HEK293 (cell line): Measurements from ENCODE around the gene CLN3.

ENCODE experiments used
- KLF9 ChIP-seq: fragments of 450-650 bp; formaldehyde crosslinking; IDR thresholded peaks from 2 replicates; pipeline ENCODE4 v1.5.1; 2016; ENCODE audit warnings: missing biosample characterization, missing genetic modification characterization, low read depth
- SCRT2 ChIP-seq: fragments of 450-650 bp; formaldehyde crosslinking; IDR thresholded peaks from 2 replicates; pipeline ENCODE4 v1.5.1; 2016; ENCODE audit warnings: missing biosample characterization, missing genetic modification characterization
- TCF7L2 ChIP-seq: IDR thresholded peaks from 2 replicates; pipeline ENCODE4 v1.6.1; 2011; ENCODE audit warnings: low read depth, mild to moderate bottlenecking, inconsistent platforms, low read length, moderate library complexity, borderline replicate concordance
- YY2 ChIP-seq: fragments of 450-650 bp; formaldehyde crosslinking; IDR thresholded peaks from 2 replicates; pipeline ENCODE4 v1.5.1; 2016; ENCODE audit warnings: missing biosample characterization, missing genetic modification characterization
- ZFP41 ChIP-seq: fragments of 450-650 bp; formaldehyde crosslinking; IDR thresholded peaks from 2 replicates; pipeline ENCODE4 v1.5.1; 2016; ENCODE audit warnings: missing biosample characterization, missing genetic modification characterization, borderline replicate concordance
- ZNF155 ChIP-seq: fragments of 450-650 bp; formaldehyde crosslinking; IDR thresholded peaks from 2 replicates; pipeline ENCODE4 v1.5.1; 2016; ENCODE audit warnings: missing biosample characterization, missing genetic modification characterization
- ZNF169 ChIP-seq: fragments of 450-650 bp; formaldehyde crosslinking; IDR thresholded peaks from 2 replicates; pipeline ENCODE4 v1.5.1; 2016; ENCODE audit warnings: missing biosample characterization, missing genetic modification characterization
- ZNF292 ChIP-seq: fragments of 450-650 bp; formaldehyde crosslinking; IDR thresholded peaks from 2 replicates; pipeline ENCODE4 v1.5.1; 2016; ENCODE audit warnings: low read depth, missing biosample characterization, missing genetic modification characterization, borderline replicate concordance
- ZNF341 ChIP-seq: fragments of 450-650 bp; formaldehyde crosslinking; IDR thresholded peaks from 2 replicates; pipeline ENCODE4; 2016; ENCODE audit warnings: low read depth, missing biosample characterization, missing genetic modification characterization
- ZNF350 ChIP-seq: fragments of 450-650 bp; formaldehyde crosslinking; IDR thresholded peaks from 2 replicates; pipeline ENCODE4 v1.5.0; 2017; ENCODE audit warnings: missing biosample characterization, mild to moderate bottlenecking, missing genetic modification characterization
- ZNF394 ChIP-seq: fragments of 450-650 bp; formaldehyde crosslinking; IDR thresholded peaks from 2 replicates; pipeline ENCODE4 v1.5.1; 2016; ENCODE audit warnings: missing biosample characterization, missing genetic modification characterization, mild to moderate bottlenecking, moderate library complexity, borderline replicate concordance
- ZNF529 ChIP-seq: fragments of 450-650 bp; formaldehyde crosslinking; IDR thresholded peaks from 2 replicates; pipeline ENCODE4 v1.5.1; 2017; ENCODE audit warnings: missing genetic modification characterization, missing biosample characterization; ENCODE audit not compliant: insufficient replicate concordance
- ZNF530 ChIP-seq: fragments of 450-650 bp; formaldehyde crosslinking; IDR thresholded peaks from 2 replicates; pipeline ENCODE4 v1.5.1; 2016; ENCODE audit warnings: low read depth, missing biosample characterization, missing genetic modification characterization
- ZNF549 ChIP-seq: fragments of 450-650 bp; IDR thresholded peaks from 2 replicates; pipeline ENCODE4 v1.5.1; 2018; ENCODE audit warnings: missing biosample characterization, missing genetic modification characterization, mild to moderate bottlenecking, inconsistent platforms, moderate library complexity
- ZNF585B ChIP-seq: fragments of 450-650 bp; formaldehyde crosslinking; IDR thresholded peaks from 2 replicates; pipeline ENCODE4 v1.5.1; 2016; ENCODE audit warnings: missing biosample characterization, missing genetic modification characterization
- ZNF621 ChIP-seq: fragments of 450-650 bp; formaldehyde crosslinking; IDR thresholded peaks from 2 replicates; pipeline ENCODE4 v1.5.1; 2017; ENCODE audit warnings: missing biosample characterization, missing genetic modification characterization
- ZNF785 ChIP-seq: fragments of 450-650 bp; formaldehyde crosslinking; IDR thresholded peaks from 2 replicates; pipeline ENCODE4 v1.5.1; 2016; ENCODE audit warnings: missing biosample characterization, missing genetic modification characterization
- ZNF791 ChIP-seq: fragments of 450-650 bp; formaldehyde crosslinking; IDR thresholded peaks from 2 replicates; pipeline ENCODE4 v1.5.1; 2016; ENCODE audit warnings: missing biosample characterization, missing genetic modification characterization
- ZNF837 ChIP-seq: fragments of 450-650 bp; formaldehyde crosslinking; IDR thresholded peaks from 2 replicates; pipeline ENCODE4 v1.5.1; 2016; ENCODE audit warnings: missing biosample characterization, missing genetic modification characterization
- ZSCAN30 ChIP-seq: fragments of 450-650 bp; IDR thresholded peaks from 2 replicates; pipeline ENCODE4 v1.5.1; 2018; ENCODE audit warnings: missing biosample characterization, mild to moderate bottlenecking, missing genetic modification characterization, moderate library complexity
- TF ChIP-seq, protein P1 (sequence below): fragments of 450-650 bp; formaldehyde crosslinking; IDR thresholded peaks from 2 replicates; pipeline ENCODE4 v1.5.1; 2016; ENCODE audit warnings: missing biosample characterization, missing genetic modification characterization
- TF ChIP-seq, protein P2 (sequence below): fragments of 450-650 bp; formaldehyde crosslinking; optimal IDR thresholded peaks from 2 replicates; pipeline ENCODE3; 2016; ENCODE audit warnings: missing biosample characterization, mild to moderate bottlenecking, missing genetic modification characterization
- TF ChIP-seq, protein P3 (sequence below): fragments of 450-650 bp; formaldehyde crosslinking; IDR thresholded peaks from 2 replicates; pipeline ENCODE4 v1.5.1; 2016; ENCODE audit warnings: missing biosample characterization, missing genetic modification characterization, borderline replicate concordance
- TF ChIP-seq, protein P4 (sequence below): fragments of 450-650 bp; formaldehyde crosslinking; IDR thresholded peaks from 2 replicates; pipeline ENCODE4; 2016; ENCODE audit warnings: missing biosample characterization, missing genetic modification characterization
- TF ChIP-seq, protein P5 (sequence below): fragments of 450-650 bp; formaldehyde crosslinking; IDR thresholded peaks from 2 replicates; pipeline ENCODE4 v1.5.1; 2017; ENCODE audit warnings: missing biosample characterization, missing genetic modification characterization

The CLN3 gene

DNA sequence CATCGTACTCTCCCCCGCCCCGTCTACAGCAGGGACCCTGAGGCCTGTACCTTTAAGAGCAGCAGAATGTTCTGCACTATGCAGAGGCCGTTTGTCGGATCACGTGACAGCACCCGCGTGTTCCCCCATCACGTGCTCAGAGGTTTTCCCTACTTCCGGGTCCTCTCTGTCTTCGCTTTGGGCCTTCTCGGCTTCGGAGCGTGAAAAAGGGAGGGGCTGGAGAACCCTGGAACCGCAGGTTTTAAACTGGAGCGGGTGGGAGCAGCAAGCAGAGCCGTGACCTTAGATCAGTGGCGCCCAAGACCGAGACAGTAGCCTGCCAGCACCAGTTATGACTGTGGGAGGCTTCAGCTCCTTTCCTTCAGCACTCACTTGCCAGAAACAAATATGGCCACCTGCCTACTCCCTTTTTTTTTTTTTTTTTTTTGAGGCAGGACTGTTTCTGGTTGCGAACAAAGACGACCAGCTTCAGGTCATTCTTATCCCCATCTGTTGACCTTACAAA is at the start of gene CLN3 (continued):
- TF ChIP-seq ZNF350 (tag by site-specific recombination) (no peak), ZNF585B (tag by site-specific recombination) (no peak), ZNF341 (tag by site-specific recombination) (peak; percentile 95), YY2 (tag by site-specific recombination) (peak; percentile 92), ZNF837 (no peak), ZFP41 (tag by site-specific recombination) (no peak), KLF9 (tag by site-specific recombination) (peak; percentile 57; the same call in 1 of the 2 replicates), TCF7L2 (no peak), ZNF549 (tag by site-specific recombination) (no peak), ZNF621 (tag by site-specific recombination) (no peak), ZNF292 (no peak), SCRT2 (tag by site-specific recombination) (no peak), ZNF394 (tag by site-specific recombination) (peak; percentile 71), ZNF785 (tag by site-specific recombination) (no peak), ZNF530 (no peak), ZNF155 (tag by site-specific recombination) (no peak), ZSCAN30 (tag by site-specific recombination) (no peak), ZNF791 (tag by site-specific recombination) (no peak), ZNF169 (no peak), ZNF529 (tag by site-specific recombination) (no peak)
- TF ChIP-seq, protein P1, sequence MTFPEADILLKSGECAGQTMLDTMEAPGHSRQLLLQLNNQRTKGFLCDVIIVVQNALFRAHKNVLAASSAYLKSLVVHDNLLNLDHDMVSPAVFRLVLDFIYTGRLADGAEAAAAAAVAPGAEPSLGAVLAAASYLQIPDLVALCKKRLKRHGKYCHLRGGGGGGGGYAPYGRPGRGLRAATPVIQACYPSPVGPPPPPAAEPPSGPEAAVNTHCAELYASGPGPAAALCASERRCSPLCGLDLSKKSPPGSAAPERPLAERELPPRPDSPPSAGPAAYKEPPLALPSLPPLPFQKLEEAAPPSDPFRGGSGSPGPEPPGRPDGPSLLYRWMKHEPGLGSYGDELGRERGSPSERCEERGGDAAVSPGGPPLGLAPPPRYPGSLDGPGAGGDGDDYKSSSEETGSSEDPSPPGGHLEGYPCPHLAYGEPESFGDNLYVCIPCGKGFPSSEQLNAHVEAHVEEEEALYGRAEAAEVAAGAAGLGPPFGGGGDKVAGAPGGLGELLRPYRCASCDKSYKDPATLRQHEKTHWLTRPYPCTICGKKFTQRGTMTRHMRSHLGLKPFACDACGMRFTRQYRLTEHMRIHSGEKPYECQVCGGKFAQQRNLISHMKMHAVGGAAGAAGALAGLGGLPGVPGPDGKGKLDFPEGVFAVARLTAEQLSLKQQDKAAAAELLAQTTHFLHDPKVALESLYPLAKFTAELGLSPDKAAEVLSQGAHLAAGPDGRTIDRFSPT (tag by site-specific recombination), result no peak
- TF ChIP-seq, protein P2, sequence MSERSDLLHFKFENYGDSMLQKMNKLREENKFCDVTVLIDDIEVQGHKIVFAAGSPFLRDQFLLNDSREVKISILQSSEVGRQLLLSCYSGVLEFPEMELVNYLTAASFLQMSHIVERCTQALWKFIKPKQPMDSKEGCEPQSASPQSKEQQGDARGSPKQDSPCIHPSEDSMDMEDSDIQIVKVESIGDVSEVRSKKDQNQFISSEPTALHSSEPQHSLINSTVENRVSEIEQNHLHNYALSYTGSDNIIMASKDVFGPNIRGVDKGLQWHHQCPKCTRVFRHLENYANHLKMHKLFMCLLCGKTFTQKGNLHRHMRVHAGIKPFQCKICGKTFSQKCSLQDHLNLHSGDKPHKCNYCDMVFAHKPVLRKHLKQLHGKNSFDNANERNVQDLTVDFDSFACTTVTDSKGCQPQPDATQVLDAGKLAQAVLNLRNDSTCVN (tag by site-specific recombination), result no peak
- TF ChIP-seq, protein P3, sequence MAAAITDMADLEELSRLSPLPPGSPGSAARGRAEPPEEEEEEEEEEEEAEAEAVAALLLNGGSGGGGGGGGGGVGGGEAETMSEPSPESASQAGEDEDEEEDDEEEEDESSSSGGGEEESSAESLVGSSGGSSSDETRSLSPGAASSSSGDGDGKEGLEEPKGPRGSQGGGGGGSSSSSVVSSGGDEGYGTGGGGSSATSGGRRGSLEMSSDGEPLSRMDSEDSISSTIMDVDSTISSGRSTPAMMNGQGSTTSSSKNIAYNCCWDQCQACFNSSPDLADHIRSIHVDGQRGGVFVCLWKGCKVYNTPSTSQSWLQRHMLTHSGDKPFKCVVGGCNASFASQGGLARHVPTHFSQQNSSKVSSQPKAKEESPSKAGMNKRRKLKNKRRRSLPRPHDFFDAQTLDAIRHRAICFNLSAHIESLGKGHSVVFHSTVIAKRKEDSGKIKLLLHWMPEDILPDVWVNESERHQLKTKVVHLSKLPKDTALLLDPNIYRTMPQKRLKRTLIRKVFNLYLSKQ (tag by site-specific recombination), result no peak; the same call in 1 of the 2 replicates
- TF ChIP-seq, protein P4, sequence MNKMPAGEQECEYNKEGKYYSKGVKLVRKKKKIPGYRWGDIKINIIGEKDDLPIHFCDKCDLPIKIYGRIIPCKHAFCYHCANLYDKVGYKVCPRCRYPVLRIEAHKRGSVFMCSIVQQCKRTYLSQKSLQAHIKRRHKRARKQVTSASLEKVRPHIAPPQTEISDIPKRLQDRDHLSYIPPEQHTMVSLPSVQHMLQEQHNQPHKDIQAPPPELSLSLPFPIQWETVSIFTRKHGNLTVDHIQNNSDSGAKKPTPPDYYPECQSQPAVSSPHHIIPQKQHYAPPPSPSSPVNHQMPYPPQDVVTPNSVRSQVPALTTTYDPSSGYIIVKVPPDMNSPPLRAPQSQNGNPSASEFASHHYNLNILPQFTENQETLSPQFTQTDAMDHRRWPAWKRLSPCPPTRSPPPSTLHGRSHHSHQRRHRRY (tag by site-specific recombination), result no peak
- TF ChIP-seq, protein P5, sequence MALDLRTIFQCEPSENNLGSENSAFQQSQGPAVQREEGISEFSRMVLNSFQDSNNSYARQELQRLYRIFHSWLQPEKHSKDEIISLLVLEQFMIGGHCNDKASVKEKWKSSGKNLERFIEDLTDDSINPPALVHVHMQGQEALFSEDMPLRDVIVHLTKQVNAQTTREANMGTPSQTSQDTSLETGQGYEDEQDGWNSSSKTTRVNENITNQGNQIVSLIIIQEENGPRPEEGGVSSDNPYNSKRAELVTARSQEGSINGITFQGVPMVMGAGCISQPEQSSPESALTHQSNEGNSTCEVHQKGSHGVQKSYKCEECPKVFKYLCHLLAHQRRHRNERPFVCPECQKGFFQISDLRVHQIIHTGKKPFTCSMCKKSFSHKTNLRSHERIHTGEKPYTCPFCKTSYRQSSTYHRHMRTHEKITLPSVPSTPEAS, result peak; percentile 37; the same call in 1 of the 2 replicates
